HG03571 (cell line): ENCODE results near the gene SH3BP4.

Experiments used
- ATAC-seq: cut with Tn5 transposase; IDR thresholded peaks from one replicate; pipeline ENCODE4 v1.9.1; 2021; ENCODE audit not compliant: unreplicated experiment

Gene SH3BP4

DNA sequence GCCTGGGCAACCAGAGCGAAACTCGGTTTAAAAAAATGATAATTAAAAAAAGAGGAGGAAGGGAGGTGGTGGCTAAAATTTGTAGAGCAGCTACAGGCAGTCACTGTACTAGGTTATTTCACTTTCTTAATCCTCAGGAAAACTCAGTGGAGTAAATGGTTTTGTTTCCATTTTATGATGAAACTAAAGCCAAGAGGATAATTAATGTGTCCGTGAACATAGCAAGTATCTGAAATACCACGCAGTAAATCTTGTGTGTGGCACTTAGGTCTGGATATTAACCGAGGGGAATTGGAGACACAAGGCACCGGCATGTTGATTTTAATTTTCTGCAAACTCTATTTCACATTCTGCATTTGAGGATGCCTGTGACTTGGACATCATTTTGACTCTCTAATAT lies 14.5 kb downstream of the SH3BP4 start:
- no peak for ATAC-seq

GRCh38 chr2:234967201-234967869 lies 15.5 kb downstream of the SH3BP4 start:
- ATAC-seq: no peak

DNA sequence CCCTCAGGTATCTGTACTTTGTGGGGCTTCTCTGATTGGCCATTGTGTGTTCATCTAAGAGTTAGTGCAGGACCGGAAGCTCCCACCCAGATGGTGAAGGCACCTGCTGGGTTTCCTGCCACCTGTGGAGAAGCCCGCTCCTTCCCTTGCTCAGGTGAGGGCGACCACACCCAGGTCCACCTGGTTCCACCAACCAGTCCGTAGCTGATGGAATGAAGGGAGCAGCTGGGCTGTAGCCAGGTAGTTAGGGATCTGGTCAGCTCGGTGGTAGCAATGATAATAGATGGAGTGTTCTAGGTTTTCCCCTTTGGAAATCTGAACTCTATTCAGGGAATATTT lies 16.0 kb downstream of the SH3BP4 start:
- no peak for ATAC-seq

- ATAC-seq: no peak
These were observed 17.0 kb downstream of the SH3BP4 start for GRCh38 chr2:234968631-234969305.

DNA sequence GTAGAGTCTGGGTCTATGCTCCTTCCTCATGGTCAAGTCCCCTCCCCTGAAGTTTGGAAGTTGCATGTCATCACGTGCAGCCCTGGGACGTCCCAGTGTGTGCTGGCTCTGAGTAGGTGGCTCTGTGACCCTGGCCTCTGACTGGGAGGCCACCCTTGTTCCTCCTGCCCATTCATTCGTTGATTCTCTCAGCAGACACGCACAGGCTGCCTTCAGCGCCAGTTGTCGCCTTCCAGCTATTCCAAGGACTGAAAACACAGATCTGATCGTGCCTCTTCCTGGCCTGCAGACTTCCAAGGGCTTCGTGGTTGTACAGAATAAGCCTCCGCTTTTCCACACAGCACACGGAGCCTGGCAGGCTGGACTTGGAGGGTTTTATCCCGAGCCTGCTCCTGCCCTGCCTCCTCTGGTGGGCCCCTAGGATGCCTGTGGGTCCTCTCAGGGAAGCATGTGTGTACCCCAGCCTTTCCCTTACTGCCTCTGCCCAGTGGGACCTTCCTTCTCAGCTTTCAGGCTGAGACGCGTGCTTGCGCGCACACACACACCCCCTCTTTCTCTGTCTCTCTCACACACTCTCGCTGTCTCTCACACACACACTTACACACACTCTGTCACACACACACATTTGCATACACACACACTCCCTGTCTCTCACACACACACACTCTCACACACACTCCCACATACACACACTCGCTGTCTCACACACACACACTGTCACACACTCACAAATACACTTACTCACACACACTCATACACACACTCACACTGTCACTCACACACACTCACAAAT lies 17.7 kb downstream of the SH3BP4 start:
- no peak for ATAC-seq

- ATAC-seq: no peak
These were observed 18.3 kb downstream of the SH3BP4 start for GRCh38 chr2:234970099-234970440.

- ATAC-seq: no peak
These were observed 18.7 kb downstream of the SH3BP4 start for GRCh38 chr2:234970477-234970882.

- ATAC-seq: no peak
These were observed 19.7 kb downstream of the SH3BP4 start for GRCh38 chr2:234971496-234971895.

DNA sequence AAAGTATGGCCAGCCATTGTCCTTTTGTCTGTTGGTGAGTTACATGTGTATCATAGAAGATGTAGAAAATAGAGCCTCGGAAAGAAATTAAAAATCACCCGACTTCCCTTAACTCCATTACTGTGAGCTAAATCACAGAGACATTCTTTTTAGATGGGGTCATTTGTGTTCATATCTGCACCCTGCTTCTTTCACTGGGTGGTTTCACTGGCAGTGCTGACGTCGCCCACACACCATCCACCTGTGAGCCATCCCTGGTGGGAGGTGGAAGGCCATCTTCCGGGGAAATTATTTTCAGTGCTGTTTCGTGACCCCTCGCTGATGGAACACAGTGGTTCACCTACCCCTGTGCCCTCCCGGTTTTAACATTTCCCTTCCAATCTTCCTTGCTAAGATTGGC lies 21.2 kb downstream of the SH3BP4 start:
- ATAC-seq: no peak

- ATAC-seq: no peak
These were observed 22.9 kb downstream of the SH3BP4 start for GRCh38 chr2:234974501-234975385.

DNA sequence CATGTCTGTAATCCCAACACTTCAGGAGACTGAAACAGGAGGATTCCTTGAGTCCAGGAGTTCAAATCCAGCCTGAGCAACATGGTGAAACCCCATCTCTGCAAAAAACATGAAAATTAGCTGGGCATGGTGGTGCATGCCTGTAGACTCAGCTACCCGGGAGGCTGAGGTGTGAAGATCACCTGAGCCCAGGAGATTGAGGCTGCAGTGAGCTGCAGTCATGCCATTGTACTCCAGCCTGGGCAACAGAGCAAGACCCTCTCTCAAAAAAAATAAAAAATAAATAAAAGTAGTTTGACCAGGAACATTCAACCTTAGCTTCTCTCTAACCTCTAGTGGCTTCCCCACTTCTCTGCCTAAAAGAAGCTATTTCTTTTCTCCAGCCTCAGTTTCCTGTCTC lies 23.8 kb downstream of the SH3BP4 start:
- no peak for ATAC-seq

- ATAC-seq: no peak
These were observed 24.8 kb downstream of the SH3BP4 start for GRCh38 chr2:234976479-234977227.

GRCh38 chr2:234977228-234977679 lies 25.4 kb downstream of the SH3BP4 start:
- no peak for ATAC-seq

DNA sequence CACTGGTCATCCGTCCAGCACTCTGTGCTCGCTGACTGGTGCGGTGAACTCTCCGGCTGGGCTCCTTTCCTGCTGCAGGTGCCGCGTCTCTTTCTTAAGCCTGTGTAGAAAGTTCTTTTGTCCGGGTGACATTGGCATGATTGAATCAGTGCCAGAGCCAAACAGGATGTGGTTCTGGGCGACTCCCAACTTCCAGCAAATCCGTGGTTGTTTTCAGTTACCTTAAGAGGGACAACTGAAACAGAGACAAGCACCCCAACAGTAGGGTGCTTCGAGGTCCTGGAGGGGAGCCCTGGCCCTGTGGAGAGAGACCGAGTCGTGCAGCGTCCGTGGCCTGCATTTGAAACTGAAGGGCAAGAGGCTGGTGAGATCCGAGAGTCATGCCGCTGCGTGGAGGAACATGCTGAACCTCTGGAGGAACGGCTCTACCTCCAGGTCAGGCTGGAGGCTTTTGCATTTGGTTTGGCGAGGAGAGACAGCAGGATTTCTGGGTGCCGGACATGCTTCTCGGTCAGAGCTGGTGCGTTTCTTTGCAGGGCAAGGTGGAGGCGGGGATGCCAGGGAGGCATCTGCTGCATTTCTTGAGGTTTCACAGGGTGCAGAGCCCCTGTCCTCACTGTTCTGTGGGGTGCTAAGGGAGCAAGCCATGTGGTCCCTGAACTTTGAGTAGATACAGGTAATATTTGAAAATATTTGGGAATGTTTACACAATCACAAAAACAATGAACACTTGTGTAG lies 26.8 kb downstream of the SH3BP4 start:
- no peak for ATAC-seq

GRCh38 chr2:234979204-234980167 lies 27.7 kb downstream of the SH3BP4 start:
- ATAC-seq: no peak

DNA sequence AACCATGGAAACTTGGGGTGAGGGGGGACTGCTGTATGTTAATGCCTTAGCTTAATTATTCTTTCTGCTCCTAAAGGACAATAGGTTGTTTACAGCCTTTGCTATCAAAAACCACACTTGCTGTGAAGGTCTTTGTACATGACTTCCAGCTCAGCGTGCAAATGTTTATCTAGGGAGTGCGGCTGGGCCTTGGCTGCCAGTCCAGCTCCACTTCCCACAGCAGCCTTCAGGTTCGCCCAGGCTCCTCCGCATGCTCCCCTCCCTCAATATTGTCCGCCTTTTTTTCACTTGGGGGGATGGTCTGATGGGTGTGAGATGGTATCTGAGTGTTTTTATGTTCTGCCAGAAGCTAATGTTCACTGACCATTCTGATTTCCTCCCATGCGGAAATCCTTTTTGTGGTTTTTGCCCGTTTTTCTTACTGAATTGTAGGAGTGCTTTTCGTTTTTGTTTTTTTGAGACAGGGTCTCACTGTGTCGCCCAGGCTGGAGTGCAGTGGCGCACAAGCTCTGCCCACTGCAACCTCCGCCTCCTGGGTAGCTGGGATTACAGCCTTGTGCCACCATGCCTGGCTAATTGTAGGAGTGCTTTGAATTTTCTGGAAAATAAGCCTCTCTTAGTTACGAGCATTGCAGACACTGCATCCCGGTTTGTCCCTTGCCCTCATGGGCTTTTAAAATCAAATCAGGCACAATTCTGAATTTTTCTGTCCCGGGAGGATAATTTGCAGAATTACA lies 28.8 kb downstream of the SH3BP4 start:
- ATAC-seq: no peak

GRCh38 chr2:234981197-234982095 lies 29.6 kb downstream of the SH3BP4 start:
- no peak for ATAC-seq
